ENCODE results near the gene BMPR1A.

BMPR1A gene

DNA sequence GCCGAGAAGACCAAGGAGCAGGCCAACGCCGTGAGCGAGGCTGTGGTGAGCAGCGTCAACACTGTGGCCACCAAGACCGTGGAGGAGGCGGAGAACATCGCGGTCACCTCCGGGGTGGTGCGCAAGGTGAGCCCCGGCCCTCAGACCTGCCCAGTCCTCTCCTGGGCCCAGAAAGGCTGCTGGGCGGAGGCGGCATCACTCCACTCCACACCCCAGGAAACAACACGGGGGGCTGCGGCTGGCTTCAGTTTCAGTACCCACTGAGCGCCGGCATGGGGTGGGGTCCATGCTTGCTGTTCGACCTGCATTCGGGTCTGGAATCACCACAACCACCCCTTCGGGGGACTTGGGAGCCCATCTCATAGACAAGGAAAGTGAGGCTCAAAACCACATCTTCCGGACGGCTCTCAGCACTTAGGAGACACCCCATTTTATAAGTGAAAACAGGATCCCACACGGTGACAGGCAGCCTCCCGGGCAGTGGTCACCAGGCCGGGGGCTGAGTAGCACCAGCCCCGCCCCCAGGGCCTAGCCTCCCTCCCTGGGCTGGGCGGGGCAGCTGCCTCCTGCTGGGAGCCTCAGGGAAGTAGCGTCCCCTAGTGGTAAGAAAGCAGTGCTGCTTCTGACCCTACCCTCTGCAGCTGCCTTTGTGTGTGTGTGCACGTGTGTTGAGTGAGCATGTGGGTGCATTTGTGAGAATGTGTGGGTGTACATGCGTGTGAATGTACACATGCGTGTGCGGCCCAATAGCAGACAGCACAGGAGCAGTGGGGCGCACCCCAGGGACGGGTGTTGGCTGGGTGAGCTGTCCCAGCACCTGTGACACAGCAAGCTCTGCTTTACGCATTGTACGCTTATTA, 203.8 kb downstream of the BMPR1A start:
- no peak for DNase-seq (ENCODE audit: low read depth, low spot score)
- peak overlapping the region; percentile 68 for H3K27ac ChIP-seq

DNA sequence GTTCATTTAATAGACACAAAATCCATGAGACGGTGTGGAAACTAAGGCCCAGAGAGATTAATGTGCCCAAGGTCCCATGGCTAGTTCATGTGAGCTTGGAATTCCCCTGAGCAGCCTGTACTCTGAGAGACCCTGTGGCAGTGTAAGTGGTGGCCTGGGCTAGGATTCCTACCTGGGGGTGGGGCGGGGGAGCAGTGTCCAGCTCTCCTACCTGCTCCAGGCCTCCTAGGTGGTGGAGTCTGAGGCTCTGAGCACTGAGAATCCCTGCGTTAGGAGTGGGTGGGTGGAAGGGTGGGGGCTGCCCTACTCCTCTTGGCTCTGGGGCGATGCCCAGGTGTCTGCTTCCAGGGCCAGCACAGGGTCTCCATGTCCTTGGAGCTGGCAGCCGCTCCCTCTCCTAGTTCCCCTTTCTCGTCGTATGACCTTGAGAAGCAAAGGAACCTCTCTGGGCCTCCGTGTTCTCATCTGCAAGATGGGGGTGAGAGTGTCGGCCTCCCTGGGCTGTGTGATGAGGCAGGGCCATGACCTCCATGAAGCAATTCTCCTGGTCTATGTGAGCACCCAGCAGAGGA, 204.5 kb downstream of the BMPR1A start:
- DNase-seq (ENCODE audit: low read depth, low spot score): no peak
- H3K27ac ChIP-seq: peak overlapping the region; percentile 68

GRCh38 chr10:86961481-86962091, 205.2 kb downstream of the BMPR1A start:
- DNase-seq (ENCODE audit: low read depth, low spot score): no peak
- H3K27ac ChIP-seq: peak overlapping the region; percentile 68

- peak overlapping the region; percentile 68 for H3K27ac ChIP-seq
- DNase-seq (ENCODE audit: low read depth, low spot score): no peak
Measured at GRCh38 chr10:86962136-86962980, 205.9 kb downstream of the BMPR1A start.

DNA sequence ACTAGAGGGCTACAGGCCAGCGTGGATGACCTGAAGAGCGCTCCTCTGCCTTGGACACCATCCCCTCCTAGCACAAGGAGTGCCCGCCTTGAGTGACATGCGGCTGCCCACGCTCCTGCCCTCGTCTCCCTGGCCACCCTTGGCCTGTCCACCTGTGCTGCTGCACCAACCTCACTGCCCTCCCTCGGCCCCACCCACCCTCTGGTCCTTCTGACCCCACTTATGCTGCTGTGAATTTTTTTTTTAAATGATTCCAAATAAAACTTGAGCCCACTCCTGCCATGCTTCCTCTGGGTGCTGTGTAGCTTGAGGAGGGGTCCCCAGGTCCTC, 206.5 kb downstream of the BMPR1A start:
- no peak overlapping the region for H3K27ac ChIP-seq
- no peak for DNase-seq (ENCODE audit: low read depth, low spot score)

DNA sequence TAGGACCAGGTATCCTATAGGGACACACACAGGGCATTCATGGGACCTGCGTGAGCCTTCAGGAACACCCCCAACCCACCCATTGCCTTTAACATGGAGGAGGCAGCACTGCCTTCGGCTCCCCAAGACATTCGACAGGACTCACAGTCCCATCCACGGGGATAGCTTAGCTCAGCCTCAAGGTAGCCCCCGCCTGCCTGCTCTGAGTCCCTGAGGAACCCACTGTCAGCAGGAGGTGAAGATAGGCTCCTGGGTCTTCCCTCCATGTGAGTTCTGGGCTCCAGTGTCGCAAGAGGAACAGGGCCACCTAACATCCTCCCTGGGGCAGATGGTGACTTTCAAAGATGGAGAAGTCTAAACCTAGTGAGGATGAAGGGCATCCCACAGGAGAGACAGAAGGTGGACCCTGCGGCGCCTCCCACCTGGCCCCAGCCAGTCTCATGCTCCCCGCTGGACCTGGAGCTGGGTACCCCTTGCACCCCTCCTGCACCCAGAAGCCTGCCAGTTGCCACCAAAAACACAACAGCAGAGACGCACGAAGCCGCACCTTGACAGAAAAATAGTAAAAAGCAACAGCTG, 207.0 kb downstream of the BMPR1A start:
- H3K27ac ChIP-seq: no peak overlapping the region
- DNase-seq (ENCODE audit: low read depth, low spot score): no peak

- no peak overlapping the region for H3K27ac ChIP-seq
- no peak for DNase-seq (ENCODE audit: low read depth, low spot score)
Measured at GRCh38 chr10:86964061-86964846, 207.8 kb downstream of the BMPR1A start.

- no peak for DNase-seq (ENCODE audit: low read depth, low spot score)
- H3K27ac ChIP-seq: no peak overlapping the region
Measured at GRCh38 chr10:86964847-86965190, 208.4 kb downstream of the BMPR1A start.

DNA sequence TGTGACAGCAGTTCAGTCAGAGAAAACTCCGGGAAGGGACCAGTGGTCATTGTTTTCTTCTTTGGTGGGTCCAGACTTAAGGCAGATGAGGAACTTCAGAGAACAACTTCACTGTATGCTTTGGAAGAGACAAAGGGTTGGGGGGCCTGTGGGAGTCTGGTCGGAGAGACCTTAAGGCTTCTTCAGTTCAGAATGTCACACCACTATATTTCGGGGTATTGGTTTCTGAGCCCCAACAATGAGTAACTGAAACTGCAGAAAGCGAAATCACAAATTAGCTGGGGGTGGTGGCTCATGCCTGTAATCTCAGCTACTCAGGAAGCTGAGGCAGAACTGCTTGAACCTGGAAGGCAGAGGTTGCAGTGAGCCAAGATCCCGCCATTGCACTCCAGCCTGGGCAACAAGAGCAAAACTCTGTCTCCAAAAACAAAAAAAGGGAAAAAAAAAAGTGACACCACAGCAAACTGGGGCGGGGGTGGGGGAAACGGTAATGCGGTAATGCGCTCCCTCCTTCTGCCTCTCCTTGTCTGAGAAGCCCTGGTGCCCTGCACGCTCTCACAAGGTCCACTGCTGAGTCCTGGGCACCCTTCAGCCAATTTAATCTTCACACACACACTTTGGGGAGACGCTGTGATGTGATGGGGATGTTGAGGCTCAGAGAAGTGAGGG, 209.7 kb downstream of the BMPR1A start:
- H3K27ac ChIP-seq: no peak overlapping the region
- no peak for DNase-seq (ENCODE audit: low read depth, low spot score)

- H3K27ac ChIP-seq: peak overlapping the region; percentile 97
- DNase-seq (ENCODE audit: low read depth, low spot score): no peak
Measured at GRCh38 chr10:86967481-86967941, 211.1 kb downstream of the BMPR1A start.

DNA sequence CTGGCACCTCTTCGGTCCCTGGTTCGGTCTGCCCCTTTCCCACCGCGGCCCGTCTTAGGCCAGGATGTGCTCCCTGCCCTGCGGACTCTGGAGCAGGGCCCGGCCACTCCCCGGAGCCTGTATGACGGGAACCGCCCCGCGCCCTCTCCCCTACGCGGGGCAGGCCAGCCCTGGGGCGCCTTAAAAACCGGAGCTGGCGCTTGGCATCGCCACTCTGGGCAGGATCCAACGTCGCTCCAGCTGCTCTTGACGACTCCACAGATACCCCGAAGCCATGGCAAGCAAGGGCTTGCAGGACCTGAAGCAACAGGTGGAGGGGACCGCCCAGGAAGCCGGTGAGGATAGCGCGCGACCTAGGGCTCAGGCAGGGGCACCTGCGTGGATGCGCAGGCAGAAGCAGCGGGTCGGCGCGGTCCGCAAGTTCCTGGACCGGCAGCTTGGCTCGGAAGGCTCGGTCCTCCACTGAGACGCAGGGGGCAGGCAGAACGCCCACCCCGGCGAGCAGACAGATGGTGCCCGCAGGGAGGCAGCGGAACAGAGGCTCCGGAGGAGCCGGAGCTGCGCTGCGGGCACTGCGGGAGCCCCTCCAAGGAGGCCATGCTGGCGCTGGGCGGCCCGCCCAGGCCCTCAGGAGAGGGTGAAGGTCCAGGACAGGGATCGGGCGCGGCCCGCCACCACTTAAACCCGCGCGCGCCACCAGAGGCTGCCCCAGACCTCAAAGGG, 212.0 kb downstream of the BMPR1A start, which contains the start of gene ADIRF:
Gene ADIRF, plus strand, starts transcription at position 212 of the 723 bp plus-strand sequence. Its CDS starts 63 bp downstream, at position 275.
- H3K27ac ChIP-seq: peak within 1 kb of the TSS; percentile 97

DNA sequence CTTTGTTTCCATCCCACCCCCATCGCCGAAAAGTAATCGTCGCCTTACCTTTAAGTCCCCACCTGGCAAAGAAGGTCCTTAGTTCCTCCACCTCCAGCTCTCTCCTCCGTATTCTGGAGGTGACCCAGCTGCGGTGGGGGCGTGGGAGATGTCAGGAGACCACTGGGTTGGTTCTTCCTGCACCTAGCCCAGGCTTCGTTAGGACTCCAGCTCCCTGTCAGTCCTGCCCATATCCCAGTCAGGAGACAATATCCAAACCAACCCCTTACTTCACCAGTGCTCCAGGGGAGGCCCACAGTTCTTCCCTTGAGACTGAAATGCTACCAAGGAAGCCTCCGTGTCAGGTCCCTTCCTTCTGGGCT, 212.6 kb downstream of the BMPR1A start:
- no peak for DNase-seq (ENCODE audit: low read depth, low spot score)
- H3K27ac ChIP-seq: peak overlapping the region; percentile 97

More for the DNA sequence above, 212.0 kb downstream of the BMPR1A start, which contains the start of gene ADIRF:
- no peak for DNase-seq (ENCODE audit: low read depth, low spot score)

DNA sequence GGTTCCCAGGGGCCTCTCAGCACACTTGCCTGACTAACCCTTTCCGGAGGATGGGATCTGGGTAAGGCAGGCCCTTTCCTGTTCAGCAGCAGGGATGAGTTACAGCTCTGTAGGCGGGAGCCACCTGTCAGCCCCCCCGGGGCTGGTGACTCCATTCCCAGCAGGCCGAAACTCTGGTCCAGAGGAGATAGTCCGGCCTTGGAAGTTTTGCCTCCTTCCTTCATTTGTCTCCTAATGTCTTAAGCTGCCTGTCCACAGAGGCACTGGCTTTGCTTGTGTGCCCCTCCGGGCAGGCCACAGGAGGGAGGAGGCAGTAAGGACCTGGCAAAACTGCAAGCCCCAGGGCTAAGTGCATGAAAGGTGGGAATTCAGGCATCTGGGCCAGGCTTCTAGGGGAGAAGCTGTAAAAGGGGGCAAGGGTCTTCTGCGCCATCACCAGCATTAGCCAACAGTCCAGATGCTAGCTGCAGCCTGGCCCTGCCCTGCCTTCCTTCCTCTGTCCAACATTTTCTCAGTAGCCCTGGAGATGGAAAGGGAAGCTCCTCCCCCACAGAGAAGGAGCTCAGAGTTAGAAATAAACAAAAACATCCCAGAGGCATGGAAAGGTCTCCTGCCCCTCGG, 213.1 kb downstream of the BMPR1A start:
- H3K27ac ChIP-seq: peak overlapping the region; percentile 97
- no peak for DNase-seq (ENCODE audit: low read depth, low spot score)

- DNase-seq (ENCODE audit: low read depth, low spot score): no peak
- peak overlapping the region; percentile 97 for H3K27ac ChIP-seq
Measured at GRCh38 chr10:86970162-86970981, 214.0 kb downstream of the BMPR1A start.

DNA sequence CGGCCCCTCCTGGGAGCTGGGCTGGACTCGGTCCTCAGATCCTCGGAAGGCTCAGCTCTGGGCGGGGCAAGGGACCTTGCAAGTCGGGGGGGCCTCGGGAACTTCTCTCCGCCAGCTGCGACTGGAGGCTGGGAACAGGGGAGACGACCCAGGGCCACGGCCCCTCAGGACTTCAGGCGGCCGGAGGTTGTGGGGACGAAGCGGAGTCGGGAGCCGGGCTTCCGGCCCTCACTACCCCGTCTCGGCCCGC, 214.5 kb downstream of the BMPR1A start:
- peak overlapping the region; percentile 97 for H3K27ac ChIP-seq

DNA sequence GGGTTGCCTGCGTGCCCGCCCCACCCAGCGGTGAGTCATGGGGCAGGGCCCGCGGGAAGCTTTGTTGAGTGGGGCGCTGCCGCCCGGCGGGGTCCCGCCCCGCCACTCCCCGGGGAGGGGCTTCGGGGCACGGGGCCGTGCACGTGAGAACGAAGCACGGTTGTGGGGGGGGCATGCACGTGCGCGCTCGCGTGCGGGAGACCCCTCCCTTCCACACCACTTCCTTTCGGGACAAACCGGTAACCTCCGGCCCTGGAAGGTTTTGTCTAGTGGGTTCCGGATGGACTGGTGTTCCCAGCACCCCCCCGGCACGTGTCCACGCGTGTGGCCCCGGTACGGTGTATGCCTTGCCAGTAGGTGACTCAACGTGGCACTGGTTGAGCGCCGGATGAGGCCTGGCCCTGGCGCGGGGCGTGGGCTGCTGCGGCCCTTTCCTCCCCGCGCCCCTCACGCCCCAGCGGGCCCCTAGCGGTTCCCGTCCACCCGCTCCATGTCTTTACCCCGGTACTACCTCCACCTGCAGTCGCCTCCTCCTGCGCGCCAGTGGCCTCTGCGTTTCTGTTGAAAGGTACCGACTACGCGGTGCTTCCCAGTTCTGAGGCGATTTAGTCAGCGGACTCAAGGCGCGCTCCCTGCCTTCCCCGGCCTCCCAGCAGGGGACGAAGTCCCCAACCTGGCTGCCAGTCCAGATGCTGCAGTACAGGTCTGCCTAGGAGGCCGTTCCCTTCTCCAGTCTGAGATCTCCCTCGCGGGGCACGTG, 215.0 kb downstream of the BMPR1A start:
- DNase-seq (ENCODE audit: low read depth, low spot score): no peak
- peak overlapping the region; percentile 97 for H3K27ac ChIP-seq

More for the DNA sequence above, 214.5 kb downstream of the BMPR1A start:
- DNase-seq (ENCODE audit: low read depth, low spot score): no peak
